ENCODE data around the gene SRPK1. TPM values are rescaled to one million over a fixed set of nuclear protein-coding genes. Genes with fewer than 3 reads are reported as not detected.

SRPK1 gene
- total and polyA plus RNA-seq, 2 of the 8 experiments (the other 6 are each of a cell fraction or from before 2014, with no cell fraction given) = 25.7 to 116 TPM

DNA sequence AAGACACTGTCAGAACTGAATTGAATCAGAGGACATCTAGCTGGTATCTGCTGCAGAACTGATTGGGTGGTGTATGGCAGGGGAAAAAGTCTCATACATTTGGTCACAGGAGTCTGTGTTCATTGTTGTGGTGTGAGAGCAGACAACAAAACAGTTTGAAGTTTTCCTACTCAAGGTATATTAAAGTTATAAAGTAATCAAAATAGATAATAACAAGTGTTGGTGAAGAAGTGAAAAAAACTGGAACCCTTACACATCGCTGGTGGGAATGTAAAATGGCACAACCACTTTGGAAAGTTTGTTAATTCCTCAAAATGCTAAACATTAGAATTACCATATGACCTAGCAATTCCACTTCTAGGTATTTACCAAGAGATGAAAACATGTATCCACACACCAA lies 24.7 kb downstream of the SRPK1 start:
- no peak overlapping the region for H3K4me3 ChIP-seq (ENCODE audit: extremely low read depth in 1 of 4, insufficient read depth in 2 of 4, low read depth in 3 of 4, low read length in 4 of 4)
- H2BK5ac ChIP-seq (ENCODE audit: low read depth, low read length) = no peak overlapping the region
- no peak overlapping the region for H3K14ac ChIP-seq (ENCODE audit: insufficient read length)
- H3K18ac ChIP-seq (ENCODE audit: extremely low read depth, low read length) = no peak overlapping the region
- ChIA-PET POLR2A (ENCODE audit: partially characterized antibody) (interaction anchor here (1.6 kb wide), 1 partner anchor 23 kb away, joined by 3 read pairs; no protein-coding TSS in a partner anchor), CTCF (ENCODE audit: partially characterized antibody) (no interaction called here)
- no peak overlapping the region for H4K5ac ChIP-seq (ENCODE audit: insufficient read length, low read depth, low read length)
- H2AFZ ChIP-seq (ENCODE audit: low read length) = no peak overlapping the region
- no peaks in the 10 kb centered on the region for H3K27me3 ChIP-seq (replicated peaks in 1 of 4; ENCODE audit: control insufficient read depth in 3 of 4, extremely low read depth in 1 of 4, insufficient read depth in 3 of 4, low read length in 3 of 4)
- no peak overlapping the region for H3K9ac ChIP-seq (replicated peaks in 1 of 4; ENCODE audit: extremely low read depth in 1 of 4, low read depth in 3 of 4, low read length in 3 of 4)
- H2BK12ac ChIP-seq (ENCODE audit: low read depth, low read length) = no peak overlapping the region
- peaks cover 3 to 95% of the 10 kb centered on the region in 2 experiments; a peak in 2 of 4 replicates for H3K79me2 ChIP-seq (ENCODE audit: control insufficient read depth in 1 of 2, insufficient read depth in 2 of 2, low read length in 2 of 2)
- no peak overlapping the region for H2BK15ac ChIP-seq (ENCODE audit: low read length)
- H3K9me3 ChIP-seq (ENCODE audit: insufficient read depth in 2 of 2, low read depth in 1 of 2, low read length in 1 of 2) = no peaks in the 10 kb centered on the region
- H3K4me2 ChIP-seq (ENCODE audit: insufficient read depth in 1 of 2, low read depth in 2 of 2, low read length in 2 of 2) = no peak overlapping the region
- H3K4me1 ChIP-seq (replicated peaks in 1 of 4; ENCODE audit: control insufficient read depth in 3 of 4, insufficient read depth in 4 of 4, low read length in 3 of 4) = peaks cover 0 to 6% (median 3%) of the 10 kb centered on the region in 4 experiments; a peak in 2 of 7 replicates
- no peak overlapping the region for H3K23ac ChIP-seq (ENCODE audit: insufficient read length)
- FAIRE-seq (no peak), DNase-seq (ENCODE audit: low read depth in 1 of 2, low spot score in 2 of 2) (no peak)
- peaks cover 4% of the 10 kb centered on the region for H3K79me1 ChIP-seq (ENCODE audit: low read depth, low read length)
- H3K56ac ChIP-seq (replicated peaks; ENCODE audit: insufficient read length, low read depth, low read length) = no peak overlapping the region
- H3K4ac ChIP-seq (replicated peaks; ENCODE audit: insufficient read length, low read depth, low read length) = no peak overlapping the region
- peaks cover 7 to 12% of the 10 kb centered on the region in 2 experiments for H4K20me1 ChIP-seq (replicated peaks in 1 of 2; ENCODE audit: control insufficient read depth in 1 of 2, insufficient read depth in 2 of 2, low read length in 2 of 2)
- no peaks in the 10 kb centered on the region; the same call in 1 of the 2 replicates for H3K23me2 ChIP-seq (ENCODE audit: low read depth, low read length)
- H2AK5ac ChIP-seq (ENCODE audit: low read depth, low read length) = no peak overlapping the region
- TF ChIP-seq ASH2L (IDR thresholded peaks at IDR 0.05; ENCODE audit: low read length) = no peak
- no peak for TF ChIP-seq KDM4A (IDR thresholded peaks at IDR 0.05; ENCODE audit: low read depth, low read length, severe bottlenecking)
- no peak for TF ChIP-seq BRCA1 (IDR thresholded peaks at IDR 0.05; ENCODE audit: low read depth, low read length)
- TF ChIP-seq SIRT6 (IDR thresholded peaks at IDR 0.05; ENCODE audit: low read length) = no peak
- TF ChIP-seq SP4 (IDR thresholded peaks at IDR 0.05; ENCODE audit: low read length) = no peak
- no peak for TF ChIP-seq CTBP2 (IDR thresholded peaks at IDR 0.05; ENCODE audit: borderline replicate concordance, insufficient read depth, insufficient read length, low read length)
- no peak for TF ChIP-seq MAFK (IDR thresholded peaks at IDR 0.05; ENCODE audit: low read depth, low read length)
- no peak for TF ChIP-seq SAP30 (IDR thresholded peaks at IDR 0.05; ENCODE audit: insufficient read depth, insufficient replicate concordance, low read length)
- TF ChIP-seq, protein P1, sequence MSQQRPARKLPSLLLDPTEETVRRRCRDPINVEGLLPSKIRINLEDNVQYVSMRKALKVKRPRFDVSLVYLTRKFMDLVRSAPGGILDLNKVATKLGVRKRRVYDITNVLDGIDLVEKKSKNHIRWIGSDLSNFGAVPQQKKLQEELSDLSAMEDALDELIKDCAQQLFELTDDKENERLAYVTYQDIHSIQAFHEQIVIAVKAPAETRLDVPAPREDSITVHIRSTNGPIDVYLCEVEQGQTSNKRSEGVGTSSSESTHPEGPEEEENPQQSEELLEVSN (IDR thresholded peaks at IDR 0.05) = no peak
- TF ChIP-seq, protein P2, sequence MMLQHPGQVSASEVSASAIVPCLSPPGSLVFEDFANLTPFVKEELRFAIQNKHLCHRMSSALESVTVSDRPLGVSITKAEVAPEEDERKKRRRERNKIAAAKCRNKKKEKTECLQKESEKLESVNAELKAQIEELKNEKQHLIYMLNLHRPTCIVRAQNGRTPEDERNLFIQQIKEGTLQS (IDR thresholded peaks at IDR 0.05; ENCODE audit: insufficient read depth, low read depth, low read length) = no peak
- TF ChIP-seq BCL11A (IDR thresholded peaks at IDR 0.05; ENCODE audit: low read depth in 2 of 2, low read length in 2 of 2) = no peak
- no peak for TF ChIP-seq EGR1 (IDR thresholded peaks at IDR 0.05; ENCODE audit: borderline replicate concordance, low read depth, low read length)
- TF ChIP-seq CHD1 (IDR thresholded peaks at IDR 0.05; ENCODE audit: low read depth, low read length) = no peak
- TF ChIP-seq CHD2 (IDR thresholded peaks at IDR 0.05; ENCODE audit: low read length) = no peak
- WGBS, 2 experiments (ENCODE audit: extremely low coverage in 1 of 2, insufficient coverage in 1 of 2, insufficient read length in 1 of 2, insufficient replicate concordance in 2 of 2, low coverage in 1 of 2, low lambda C conversion rate in 2 of 2, missing lambda C conversion rate in 1 of 2) = 96% methylated on average over 1 of the region's 1 CpG; no CpG with 5 or more reads in 1 of the 2 experiments
- H4K8ac ChIP-seq (ENCODE audit: extremely low read depth, insufficient read depth, low read length) = no peak overlapping the region
- H4K91ac ChIP-seq (replicated peaks; ENCODE audit: insufficient read length, low read length) = no peak overlapping the region
- H2BK20ac ChIP-seq (ENCODE audit: low read length) = no peak overlapping the region
- no peaks in the 10 kb centered on the region; a peak in 1 of 8 replicates for H3K36me3 ChIP-seq (ENCODE audit: control insufficient read depth in 2 of 4, insufficient read depth in 4 of 4, low read length in 3 of 4)
- H3K27ac ChIP-seq (ENCODE audit: low read depth, low read length) = no peak overlapping the region
- no peak overlapping the region for H2BK120ac ChIP-seq (replicated peaks; ENCODE audit: low read depth, low read length)
